Liver (tissue), 9 donors: ENCODE results near the gene C2orf69. TPM values are rescaled to one million over a fixed set of nuclear protein-coding genes. Genes with fewer than 3 reads are reported as not detected.

Source experiments
- DNase-seq: peaks from one replicate; pipeline ENCODE4 v3.0.0-alpha.2; 2017; ENCODE audit warnings: low spot score
- H3K27ac ChIP-seq, 2 donors: one replicate each; pipeline ENCODE4 v1.7.0; 2013; ENCODE audit warnings: inconsistent platforms in 2 of 2, low read length in 2 of 2, control low read depth in 1 of 2, low read depth in 1 of 2, mild to moderate bottlenecking in 1 of 2
- H3K27me3 ChIP-seq, 4 donors: one replicate each; pipeline versions ENCODE4 v1.6.1 to v1.7.0; 2013; ENCODE audit warnings: low read length in 3 of 4, inconsistent platforms in 1 of 4, mild to moderate bottlenecking in 1 of 4, moderate library complexity in 1 of 4; ENCODE audit not compliant: control insufficient read depth in 4 of 4, insufficient read depth in 4 of 4
- H3K36me3 ChIP-seq, 4 donors: one replicate each; pipeline versions ENCODE4 v1.6.1 to v1.7.0; 2013; ENCODE audit warnings: low read length in 3 of 4, mild to moderate bottlenecking in 3 of 4, low read depth in 1 of 4, moderate library complexity in 1 of 4; ENCODE audit not compliant: control insufficient read depth in 4 of 4, insufficient read depth in 3 of 4
- H3K4me1 ChIP-seq, 4 donors: one replicate each; pipeline versions ENCODE4 v1.6.1 to v1.7.0; 2013; ENCODE audit warnings: low read length in 3 of 4, mild to moderate bottlenecking in 3 of 4, moderate library complexity in 1 of 4; ENCODE audit not compliant: control insufficient read depth in 4 of 4, insufficient read depth in 4 of 4
- H3K4me3 ChIP-seq, 3 donors: one replicate each; pipeline versions ENCODE4 v1.6.1 to v1.7.0; 2013; ENCODE audit warnings: low read length in 3 of 3, control low read depth in 1 of 3, low read depth in 1 of 3, mild to moderate bottlenecking in 1 of 3
- H3K9ac ChIP-seq, 2 donors: one replicate each; pipeline ENCODE4 v1.7.0; 2013; ENCODE audit warnings: low read length in 2 of 2, mild to moderate bottlenecking in 2 of 2, moderate library complexity in 2 of 2, control low read depth in 1 of 2, low read depth in 1 of 2
- H3K9me3 ChIP-seq, 4 donors: one replicate each; pipeline versions ENCODE4 v1.6.1 to v1.7.0; 2013; ENCODE audit warnings: low read length in 3 of 4; ENCODE audit not compliant: control insufficient read depth in 4 of 4
- ATF3 ChIP-seq: IDR thresholded peaks from 2 replicates; pipeline ENCODE4 v1.6.1; 2016; ENCODE audit warnings: antibody characterized with exemption
- CTCF ChIP-seq: fragments of 150-350 bp; IDR thresholded peaks from 2 replicates; pipeline ENCODE4 v1.5.1; 2017; ENCODE audit warnings: improper control_type of control experiment, low read depth, low read length; ENCODE audit not compliant: missing input control
- EGR1 ChIP-seq, 2 donors: IDR thresholded peaks; 2 replicates each; pipeline ENCODE4 v1.6.1; 2016 to 2018; ENCODE audit warnings: antibody characterized with exemption in 2 of 2, low read depth in 2 of 2
- FOXA1 ChIP-seq: IDR thresholded peaks from 2 replicates; pipeline ENCODE4 v1.6.1; 2016; ENCODE audit warnings: antibody characterized with exemption
- FOXA2 ChIP-seq: IDR thresholded peaks from 2 replicates; pipeline ENCODE4 v1.6.1; 2016; ENCODE audit warnings: antibody characterized with exemption
- GABPA ChIP-seq, 2 donors: IDR thresholded peaks in 1 of 2; conservative IDR thresholded peaks in 1 of 2; 2 replicates each; pipeline ENCODE4 v1.6.1; 2016; ENCODE audit warnings: antibody characterized with exemption in 2 of 2, mild to moderate bottlenecking in 1 of 2, moderate library complexity in 1 of 2
- HNF4A ChIP-seq, 2 donors: conservative IDR thresholded peaks; 2 replicates each; pipeline ENCODE4 v1.6.1; 2016; ENCODE audit warnings: antibody characterized with exemption in 2 of 2, mild to moderate bottlenecking in 2 of 2
- HNF4G ChIP-seq: IDR thresholded peaks from 2 replicates; pipeline ENCODE4 v1.6.1; 2016; ENCODE audit warnings: antibody characterized with exemption
- JUND ChIP-seq, 2 donors: IDR thresholded peaks; 2 replicates each; pipeline ENCODE4 v1.6.1; 2016; ENCODE audit warnings: antibody characterized with exemption in 2 of 2
- MAX ChIP-seq: IDR thresholded peaks from 2 replicates; pipeline ENCODE4 v1.6.1; 2016; ENCODE audit warnings: antibody characterized with exemption
- NR2F2 ChIP-seq: IDR thresholded peaks from 2 replicates; pipeline ENCODE4 v1.6.1; 2016; ENCODE audit warnings: antibody characterized with exemption
- RAD21 ChIP-seq, 2 donors: IDR thresholded peaks; 2 replicates each; pipeline ENCODE4 v1.6.1; 2016; ENCODE audit warnings: antibody characterized with exemption in 2 of 2, mild to moderate bottlenecking in 2 of 2
- REST ChIP-seq: IDR thresholded peaks from 2 replicates; pipeline ENCODE4 v1.6.1; 2016; ENCODE audit warnings: antibody characterized with exemption, mild to moderate bottlenecking
- RXRA ChIP-seq, 2 donors: IDR thresholded peaks; 2 replicates each; pipeline ENCODE4 v1.6.1; 2017 to 2018; ENCODE audit warnings: antibody characterized with exemption in 2 of 2, mild to moderate bottlenecking in 1 of 2
- SP1 ChIP-seq: IDR thresholded peaks from 2 replicates; pipeline ENCODE4 v1.6.1; 2018; ENCODE audit warnings: antibody characterized with exemption, mild to moderate bottlenecking
- TAF1 ChIP-seq: conservative IDR thresholded peaks from 2 replicates; pipeline ENCODE4 v1.6.1; 2016; ENCODE audit warnings: antibody characterized with exemption, mild to moderate bottlenecking
- YY1 ChIP-seq: IDR thresholded peaks from 2 replicates; pipeline ENCODE4 v1.6.1; 2016; ENCODE audit warnings: antibody characterized with exemption, mild to moderate bottlenecking
- ZBTB33 ChIP-seq: IDR thresholded peaks from 2 replicates; pipeline ENCODE4 v1.6.1; 2016; ENCODE audit warnings: antibody characterized with exemption
- WGBS: extraction: QIAGEN DNeasy Blood & Tissue Kit; methylation state at CpG from one replicate; pipeline ENCODE4 v1.1.7; 2013; 5-methylcytosine and 5-hydroxymethylcytosine counted together
- polyA plus RNA-seq, 2 donors: library from polyadenylated mRNA; stranded (reverse) in 1 of 2; unstranded in 1 of 2; fragments of 200-250 nt in 1 of 2; fragments of >200 nt in 1 of 2; fragmentation: Nextera tagmentation in 1 of 2; extraction: Ambion mirVana in 1 of 2; gene quantifications; one replicate each; pipeline versions ENCODE4 v1.2.1 to v1.2.3, GENCODE V29; 2013 to 2015
- total RNA-seq, 2 donors: library from RNA; depleted of rRNA; stranded (reverse); fragments of >200 nt; gene quantifications; one replicate each; pipeline ENCODE4 v1.2.3, GENCODE V29; 2014
- donor health status: healthy.
- donor health status: healthy.
- donor health status: healthy.
- donor health status: healthy.
- donor health status: healthy.

Gene C2orf69
- total and polyA plus RNA-seq, 4 donors: 4.3 to 9.1 (median 6.2) TPM

GRCh38 chr2:199933466-199933865 is 22.4 kb downstream of the C2orf69 start:
- TF ChIP-seq HNF4G (no peak), ATF3 (no peak), GABPA (IDR thresholded peaks at IDR 0.05 in 1 of 2, conservative IDR thresholded peaks at IDR 0.05 in 1 of 2) (no peak), EGR1 (IDR thresholded peaks at IDR 0.05; ENCODE audit: low read depth in 2 of 2) (no peak), CTCF (no peak), ZBTB33 (no peak), YY1 (no peak), JUND (IDR thresholded peaks at IDR 0.05) (no peak), FOXA1 (no peak), SP1 (no peak), NR2F2 (no peak), FOXA2 (no peak), MAX (no peak), REST (no peak), RAD21 (IDR thresholded peaks at IDR 0.05) (no peak), TAF1 (no peak), HNF4A (conservative IDR thresholded peaks at IDR 0.05) (no peak), RXRA (IDR thresholded peaks at IDR 0.05) (no peak)
- Histone ChIP-seq H3K27ac (no peak overlapping the region), H3K9ac (no peak overlapping the region), H3K27me3 (no peaks in the 10 kb centered on the region), H3K36me3 (peaks cover 10 to 25% (median 20%) of the 10 kb centered on the region in 4 donors), H3K4me3 (no peak overlapping the region), H3K9me3 (no peaks in the 10 kb centered on the region), H3K4me1 (no peaks in the 10 kb centered on the region)
- DNase-seq: no peak
- WGBS: 75% methylated on average over 3 of the region's 3 CpGs

- Histone ChIP-seq H3K9me3 (no peaks in the 10 kb centered on the region), H3K9ac (no peak overlapping the region), H3K36me3 (peaks cover 12 to 28% (median 20%) of the 10 kb centered on the region in 4 donors), H3K4me3 (no peak overlapping the region), H3K4me1 (no peaks in the 10 kb centered on the region), H3K27me3 (no peaks in the 10 kb centered on the region), H3K27ac (no peak overlapping the region)
- 47% methylated on average over 2 of the region's 2 CpGs for WGBS
- no peak for DNase-seq
- no peak for TF ChIP-seq TAF1
- no peak for TF ChIP-seq GABPA (IDR thresholded peaks at IDR 0.05 in 1 of 2, conservative IDR thresholded peaks at IDR 0.05 in 1 of 2)
- TF ChIP-seq FOXA1: no peak
- no peak for TF ChIP-seq EGR1 (IDR thresholded peaks at IDR 0.05; ENCODE audit: low read depth in 2 of 2)
- no peak for TF ChIP-seq RXRA (IDR thresholded peaks at IDR 0.05)
- TF ChIP-seq JUND (IDR thresholded peaks at IDR 0.05): no peak
- no peak for TF ChIP-seq CTCF
- no peak for TF ChIP-seq FOXA2
- no peak for TF ChIP-seq REST
- TF ChIP-seq HNF4A (conservative IDR thresholded peaks at IDR 0.05): no peak
- TF ChIP-seq RAD21 (IDR thresholded peaks at IDR 0.05): no peak
- no peak for TF ChIP-seq NR2F2
Observed at GRCh38 chr2:199936554-199936953, 25.5 kb downstream of the C2orf69 start.
